NCI-H1436 (cell line): Measurements from ENCODE around the gene GTF2IRD1.
A peak's percentile ranks its signal among the peaks of the same experiment; 100 is the strongest.
"Not testable (repeated sequence)": the region's sequence is repeated elsewhere in the genome, so short reads cannot be mapped to it uniquely, and the experiment has no call there.

Source experiments
- DNase-seq: peaks from one replicate; lab custom pipeline; 2025; lab: John Stamatoyannopoulos, UW

Gene GTF2IRD1

GRCh38 chr7:74453322-74454011, at the start of gene GTF2IRD1:
TSS of gene GTF2IRD1 (plus strand) at chr7:74453906. CDS start at chr7:74508081, 54,175 bp downstream.
- peak; percentile 71 for DNase-seq

- DNase-seq = no peak
These were observed 49.4 kb upstream of the GTF2IRD1 start for GRCh38 chr7:74404388-74404700.

GRCh38 chr7:74404741-74405140, 49.0 kb upstream of the GTF2IRD1 start:
- no peak for DNase-seq

GRCh38 chr7:74405191-74405898, 48.4 kb upstream of the GTF2IRD1 start:
- DNase-seq = no peak

- no peak for DNase-seq
These were observed 47.7 kb upstream of the GTF2IRD1 start for GRCh38 chr7:74405899-74406512.

- DNase-seq = no peak
These were observed 45.7 kb upstream of the GTF2IRD1 start for GRCh38 chr7:74407958-74408357.

- no peak for DNase-seq
These were observed 44.1 kb upstream of the GTF2IRD1 start for GRCh38 chr7:74409571-74409970.

GRCh38 chr7:74410772-74411171, 42.9 kb upstream of the GTF2IRD1 start:
- DNase-seq = no peak

GRCh38 chr7:74411571-74411970, 42.1 kb upstream of the GTF2IRD1 start:
- not testable (repeated sequence) for DNase-seq

GRCh38 chr7:74412056-74412455, 41.6 kb upstream of the GTF2IRD1 start:
- DNase-seq = no peak

GRCh38 chr7:74412603-74413002, 41.1 kb upstream of the GTF2IRD1 start:
- DNase-seq = no peak

- not testable (repeated sequence) for DNase-seq
These were observed 38.9 kb upstream of the GTF2IRD1 start for GRCh38 chr7:74414595-74415333.

GRCh38 chr7:74417419-74417971, 36.2 kb upstream of the GTF2IRD1 start:
- peak; percentile 40 for DNase-seq

GRCh38 chr7:74418076-74418475, 35.6 kb upstream of the GTF2IRD1 start:
- DNase-seq = no peak

- no peak for DNase-seq
These were observed 35.2 kb upstream of the GTF2IRD1 start for GRCh38 chr7:74418538-74418937.

GRCh38 chr7:74419232-74419631, 34.5 kb upstream of the GTF2IRD1 start:
- DNase-seq = not testable (repeated sequence)

- no peak for DNase-seq
These were observed 33.7 kb upstream of the GTF2IRD1 start for GRCh38 chr7:74420006-74420405.

- no peak for DNase-seq
These were observed 29.3 kb upstream of the GTF2IRD1 start for GRCh38 chr7:74424291-74424880.

- no peak for DNase-seq
These were observed 25.7 kb upstream of the GTF2IRD1 start for GRCh38 chr7:74428023-74428422.

- no peak for DNase-seq
These were observed 24.5 kb upstream of the GTF2IRD1 start for GRCh38 chr7:74429153-74429747.

- DNase-seq = not testable (repeated sequence)
These were observed 23.3 kb upstream of the GTF2IRD1 start for GRCh38 chr7:74430409-74430808.
